Forelimb muscle (tissue), 1 donor: Measurements from ENCODE around the gene SPDEF. TPM values are rescaled to one million over a fixed set of nuclear protein-coding genes. Genes with fewer than 3 reads are reported as not detected.

ENCODE experiments used
- polyA plus RNA-seq: library from polyadenylated mRNA; unstranded; fragments of 120-200 nt; gene quantifications from one replicate; pipeline ENCODE4 v1.2.1, GENCODE V29; 2013; ENCODE audit not compliant: insufficient read length

SPDEF gene
- polyA plus RNA-seq, 1 donor = 0.14 TPM

Other genes starting within 250 kb of the SPDEF start
- gene NUDT3, start 163.7 kb downstream of the SPDEF start, polyA plus RNA-seq = 29.6 TPM
- gene RPS10, start 130.3 kb downstream of the SPDEF start, polyA plus RNA-seq = 1,953 TPM
- gene PACSIN1, start 90.3 kb downstream of the SPDEF start, polyA plus RNA-seq = 1.1 TPM
- 87.2 TPM for gene ILRUN, start 140.4 kb upstream of the SPDEF start, polyA plus RNA-seq
- gene SNRPC, start 201.2 kb upstream of the SPDEF start, polyA plus RNA-seq = 104 TPM
- 13.0 TPM for gene BLTP3A, start 235.8 kb upstream of the SPDEF start, polyA plus RNA-seq